Hindlimb muscle (tissue), 1 donor: ENCODE data around the gene KLF13. TPM values are rescaled to one million over a fixed set of nuclear protein-coding genes. Genes with fewer than 3 reads are reported as not detected.
"Not testable (repeated sequence)": the region's sequence is repeated elsewhere in the genome, so short reads cannot be mapped to it uniquely, and the experiment has no call there.

Experiments
- DNase-seq: peaks from one replicate; pipeline ENCODE4 v3.0.0-alpha.2; 2013
- polyA plus RNA-seq: library from polyadenylated mRNA; unstranded; fragments of 120-200 nt; gene quantifications from one replicate; pipeline ENCODE4 v1.2.1, GENCODE V29; 2013; ENCODE audit not compliant: insufficient read length

KLF13 gene
- polyA plus RNA-seq, 1 donor, result 37.5 TPM

GRCh38 chr15:31347067-31347975 lies 20.7 kb downstream of the KLF13 start:
- DNase-seq, result no peak

GRCh38 chr15:31347981-31348803 lies 21.6 kb downstream of the KLF13 start:
- DNase-seq, result no peak

- DNase-seq, result no peak
Measured at GRCh38 chr15:31349233-31350141, 22.9 kb downstream of the KLF13 start.

GRCh38 chr15:31350771-31351170 lies 24.1 kb downstream of the KLF13 start:
- no peak for DNase-seq

GRCh38 chr15:31352339-31352751 lies 25.7 kb downstream of the KLF13 start:
- DNase-seq, result no peak

- DNase-seq, result peak; percentile 70
Measured at GRCh38 chr15:31352911-31353811, 26.5 kb downstream of the KLF13 start.

- no peak for DNase-seq
Measured at GRCh38 chr15:31353931-31354330, 27.3 kb downstream of the KLF13 start.

GRCh38 chr15:31356097-31356496 lies 29.5 kb downstream of the KLF13 start:
- not testable (repeated sequence) for DNase-seq

GRCh38 chr15:31357148-31357547 lies 30.5 kb downstream of the KLF13 start:
- no peak for DNase-seq

- no peak for DNase-seq
Measured at GRCh38 chr15:31358163-31358562, 31.5 kb downstream of the KLF13 start.

GRCh38 chr15:31358957-31359701 lies 32.5 kb downstream of the KLF13 start:
- no peak for DNase-seq

- no peak for DNase-seq
Measured at GRCh38 chr15:31359702-31360111, 33.1 kb downstream of the KLF13 start.

GRCh38 chr15:31360158-31360561 lies 33.5 kb downstream of the KLF13 start:
- DNase-seq, result no peak

- DNase-seq, result no peak
Measured at GRCh38 chr15:31360843-31361763, 34.5 kb downstream of the KLF13 start.

- DNase-seq, result no peak
Measured at GRCh38 chr15:31361764-31362515, 35.3 kb downstream of the KLF13 start.

GRCh38 chr15:31362886-31363285 lies 36.3 kb downstream of the KLF13 start:
- DNase-seq, result no peak

- no peak for DNase-seq
Measured at GRCh38 chr15:31364301-31365031, 37.8 kb downstream of the KLF13 start.
